HG03342 (cell line): Measurements from ENCODE around the gene PHKB.
"Not testable (repeated sequence)": the region's sequence is repeated elsewhere in the genome, so short reads cannot be mapped to it uniquely, and the experiment has no call there.

Source experiments
- ATAC-seq: cut with Tn5 transposase; IDR thresholded peaks from one replicate; pipeline ENCODE4 v1.9.1; 2021; ENCODE audit warnings: mild to moderate bottlenecking, moderate library complexity; ENCODE audit not compliant: unreplicated experiment

Gene PHKB

DNA sequence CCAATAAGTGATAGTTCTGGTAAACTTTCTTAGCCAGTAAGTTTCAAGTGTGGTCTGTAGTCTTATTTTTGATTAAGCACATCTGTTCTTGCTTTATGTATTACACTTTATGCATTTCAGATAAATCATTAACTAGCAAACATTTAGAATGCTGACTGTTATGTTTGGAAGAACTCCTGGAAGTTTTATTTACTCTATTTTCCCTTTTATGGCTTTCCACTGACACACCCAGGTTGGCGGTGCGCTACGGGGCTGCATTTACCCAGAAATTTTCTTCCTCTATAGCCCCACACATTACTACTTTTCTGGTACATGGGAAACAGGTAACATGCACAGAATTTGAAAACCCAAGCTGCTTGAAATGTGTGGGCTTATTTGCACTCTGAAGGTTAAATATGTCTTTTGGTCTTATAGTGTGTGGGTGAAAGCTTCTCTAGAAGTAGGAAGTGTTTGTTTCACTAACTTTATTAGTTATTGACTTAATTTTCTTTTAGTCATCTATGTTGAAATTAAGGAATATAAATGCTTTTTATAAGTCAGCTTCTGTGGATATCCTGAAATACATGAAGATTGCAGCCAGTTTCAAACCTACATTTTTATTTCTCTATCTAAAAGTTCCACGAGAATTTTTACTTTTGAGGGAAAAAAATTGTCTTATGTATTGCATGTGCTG is 203.7 kb downstream of the PHKB start:
- no peak for ATAC-seq

DNA sequence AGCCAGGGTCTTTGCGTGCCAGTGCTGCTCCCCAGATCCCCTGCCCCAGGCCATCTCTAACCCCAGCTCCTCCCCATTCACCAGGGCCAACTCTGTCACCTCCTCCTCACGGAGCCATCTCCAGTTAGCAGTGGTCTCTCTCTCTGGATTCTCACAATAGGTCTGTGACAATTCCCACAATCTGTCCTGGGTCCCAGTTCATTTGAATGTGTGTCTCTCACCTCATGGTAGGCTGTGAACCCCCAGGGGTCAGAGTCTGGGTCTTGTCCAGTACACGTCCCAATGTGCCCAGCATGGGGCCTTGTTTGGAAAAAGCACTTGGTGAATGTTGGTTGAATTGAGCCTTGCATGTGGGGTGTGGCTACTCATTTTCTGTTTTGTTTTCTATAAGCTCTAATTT is 205.3 kb downstream of the PHKB start:
- ATAC-seq: no peak

GRCh38 chr16:47667956-47668355 is 206.8 kb downstream of the PHKB start:
- ATAC-seq: no peak

DNA sequence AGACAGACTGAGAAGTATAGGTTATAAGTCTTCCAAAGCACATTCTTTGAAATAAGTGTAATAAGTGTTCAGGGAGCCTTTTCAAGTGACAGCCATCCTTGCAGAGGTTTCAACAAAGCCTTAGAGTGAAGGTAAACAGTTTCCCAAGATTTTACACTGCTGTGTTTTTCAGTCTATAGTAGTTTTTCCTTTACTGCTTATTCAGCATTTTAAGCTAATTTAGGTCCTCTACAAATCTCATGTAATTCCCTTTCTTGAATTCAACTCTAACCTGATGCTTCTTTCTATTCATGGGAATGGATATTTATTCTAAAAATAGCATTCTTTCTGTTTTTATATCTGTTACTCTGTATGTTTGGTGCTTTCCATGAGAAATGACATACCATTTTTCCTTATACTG is 211.3 kb downstream of the PHKB start:
- ATAC-seq: no peak

- ATAC-seq: no peak
Observed at GRCh38 chr16:47676635-47677177, 215.6 kb downstream of the PHKB start.

DNA sequence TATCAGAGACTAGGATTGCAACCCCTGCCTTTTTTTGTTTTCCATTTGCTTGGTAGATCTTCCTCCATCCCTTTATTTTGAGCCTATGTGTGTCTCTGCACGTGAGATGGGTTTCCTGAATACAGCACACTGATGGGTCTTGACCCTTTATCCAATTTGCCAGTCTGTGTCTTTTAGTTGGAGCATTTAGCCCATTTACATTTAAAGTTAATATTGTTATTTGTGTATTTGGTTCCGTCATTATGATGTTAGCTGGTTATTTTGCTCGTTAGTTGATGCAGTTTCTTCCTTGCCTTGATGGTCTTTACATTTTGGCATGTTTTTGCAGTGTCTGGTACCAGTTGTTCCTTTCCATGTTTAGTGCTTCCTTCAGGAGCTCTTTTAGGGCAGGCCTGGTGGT is 220.4 kb downstream of the PHKB start:
- ATAC-seq: not testable (repeated sequence)

DNA sequence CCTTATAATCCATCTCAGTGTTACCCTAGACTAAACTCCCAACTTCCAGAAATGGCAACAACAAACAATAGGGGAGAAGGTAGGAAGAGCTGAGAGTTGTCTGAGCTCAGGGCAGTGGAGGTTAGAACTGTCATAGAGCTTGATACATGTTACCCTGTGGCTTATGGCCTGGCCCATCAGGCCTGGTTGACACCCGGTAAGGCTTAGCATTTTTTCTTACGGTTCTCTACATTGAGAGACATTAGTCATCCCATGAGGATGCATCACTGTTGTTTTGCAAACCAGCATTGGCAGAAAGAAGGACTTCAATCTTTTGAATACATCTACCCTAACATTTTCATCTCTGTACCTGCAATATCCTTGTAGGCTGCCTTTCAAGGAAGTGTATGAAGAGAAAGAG is 226.6 kb downstream of the PHKB start:
- ATAC-seq: no peak

DNA sequence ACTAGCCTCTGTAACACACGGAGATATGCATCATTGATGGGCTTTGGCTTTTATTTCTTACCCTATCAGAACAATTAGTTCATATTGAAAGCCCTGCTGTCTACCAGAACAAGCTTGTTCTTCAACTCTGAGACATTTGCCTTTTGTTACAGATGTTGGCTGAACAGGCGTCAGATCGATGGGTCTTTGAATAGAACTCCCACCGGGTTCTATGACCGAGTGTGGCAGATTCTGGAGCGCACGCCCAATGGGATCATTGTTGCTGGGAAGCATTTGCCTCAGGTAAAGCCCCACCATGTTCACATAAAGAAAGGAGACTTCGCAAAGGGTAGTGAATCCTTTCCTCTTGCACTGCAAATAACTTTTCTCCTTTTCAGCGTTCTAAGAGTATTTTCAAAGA is 232.1 kb downstream of the PHKB start:
- ATAC-seq: no peak

- ATAC-seq: no peak
Observed at GRCh38 chr16:47694543-47694942, 233.4 kb downstream of the PHKB start.

DNA sequence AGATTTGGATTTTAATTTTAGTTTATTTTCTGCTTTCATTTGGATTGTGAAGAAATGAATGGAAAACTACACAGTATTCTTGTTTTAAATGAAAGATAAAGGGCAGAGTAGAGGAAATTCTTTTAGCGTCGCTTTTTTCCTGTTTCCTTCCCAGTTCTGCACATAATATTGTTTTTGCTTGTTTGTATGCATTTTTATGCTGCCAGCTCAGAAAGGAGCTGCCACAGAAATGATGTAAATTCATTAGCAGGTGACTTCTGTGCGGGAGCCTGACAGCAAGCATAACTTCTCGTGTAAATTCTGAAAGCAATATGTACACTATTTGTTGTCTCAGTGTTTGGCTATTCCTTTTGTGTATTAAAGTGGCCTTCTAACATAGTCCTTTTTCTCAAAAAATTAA is 234.6 kb downstream of the PHKB start:
- ATAC-seq: no peak

DNA sequence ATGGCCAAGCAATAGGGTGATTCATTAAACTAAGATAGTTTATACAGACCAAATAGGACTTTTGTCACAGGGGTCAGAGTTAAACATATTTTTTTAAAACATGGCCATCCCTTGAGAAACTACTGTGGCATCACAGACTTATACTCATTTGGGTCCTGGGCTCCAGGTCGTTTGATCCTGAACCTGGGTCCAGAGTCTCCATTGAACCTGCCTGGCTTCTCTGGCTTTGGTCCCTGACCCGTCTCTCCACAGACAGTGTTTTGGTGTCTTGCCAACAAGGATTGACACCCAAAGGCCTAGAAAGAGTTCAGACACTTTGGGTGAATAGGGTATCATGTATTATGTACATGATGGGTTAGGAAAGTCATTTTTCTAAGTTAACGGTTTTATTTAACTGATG is 236.7 kb downstream of the PHKB start:
- no peak for ATAC-seq

DNA sequence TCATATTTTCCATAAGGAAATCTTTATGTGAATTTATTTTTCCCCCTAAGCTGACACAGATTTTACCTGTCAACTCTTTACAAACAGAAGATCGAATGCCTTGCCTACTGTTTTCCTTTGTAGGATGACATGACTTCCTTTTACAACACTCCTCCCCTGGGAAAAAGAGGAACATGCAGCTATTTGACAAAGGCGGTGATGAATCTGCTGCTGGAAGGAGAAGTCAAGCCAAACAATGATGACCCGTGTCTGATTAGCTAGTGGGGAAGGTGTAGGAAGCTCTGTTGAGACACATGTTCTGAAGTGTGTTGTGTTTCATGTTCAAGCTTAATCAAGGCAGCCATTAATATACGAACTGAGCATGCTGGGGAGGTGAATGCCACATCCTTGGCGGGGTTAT is 238.0 kb downstream of the PHKB start:
- ATAC-seq: no peak

DNA sequence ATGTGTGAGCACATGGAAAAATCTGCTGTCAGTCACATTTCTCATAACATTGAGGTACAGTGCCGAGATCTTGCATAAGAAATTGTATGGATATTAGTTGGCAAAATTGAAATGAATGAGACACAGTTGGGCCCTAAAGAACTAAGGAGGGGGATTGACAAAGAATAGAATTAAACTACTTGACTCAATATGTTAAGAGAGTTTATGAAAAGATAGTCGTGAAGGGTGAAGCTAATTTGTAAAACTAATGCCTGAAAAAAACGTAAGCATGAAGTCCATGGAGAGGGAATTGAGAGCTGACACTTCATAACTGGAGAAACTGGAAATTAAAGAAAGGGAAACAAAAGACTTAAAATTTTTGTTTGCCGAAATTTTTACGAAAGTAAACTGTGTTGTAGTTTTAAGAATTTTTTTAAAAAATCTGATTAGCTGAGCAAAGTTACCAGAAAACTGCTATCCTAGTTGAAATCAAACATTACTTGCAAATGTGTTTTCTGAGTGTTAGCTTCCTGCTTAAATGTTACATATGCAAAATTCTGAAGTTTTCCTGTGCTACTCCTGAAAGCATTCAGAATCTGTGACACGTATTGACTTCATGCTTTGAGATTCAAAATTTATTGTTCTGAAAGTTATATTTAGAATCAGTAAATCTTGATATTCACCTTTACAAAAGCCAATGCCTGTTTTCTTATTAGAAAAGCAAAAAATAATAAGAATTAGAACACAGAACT is 239.9 kb downstream of the PHKB start:
- no peak for ATAC-seq

GRCh38 chr16:47705266-47705665 is 244.1 kb downstream of the PHKB start:
- ATAC-seq: no peak

GRCh38 chr16:47711809-47712208 is 250.7 kb downstream of the PHKB start:
- no peak for ATAC-seq

GRCh38 chr16:47712276-47713224 is 251.4 kb downstream of the PHKB start:
- ATAC-seq: no peak

GRCh38 chr16:47713225-47713595 is 252.1 kb downstream of the PHKB start:
- ATAC-seq: no peak

DNA sequence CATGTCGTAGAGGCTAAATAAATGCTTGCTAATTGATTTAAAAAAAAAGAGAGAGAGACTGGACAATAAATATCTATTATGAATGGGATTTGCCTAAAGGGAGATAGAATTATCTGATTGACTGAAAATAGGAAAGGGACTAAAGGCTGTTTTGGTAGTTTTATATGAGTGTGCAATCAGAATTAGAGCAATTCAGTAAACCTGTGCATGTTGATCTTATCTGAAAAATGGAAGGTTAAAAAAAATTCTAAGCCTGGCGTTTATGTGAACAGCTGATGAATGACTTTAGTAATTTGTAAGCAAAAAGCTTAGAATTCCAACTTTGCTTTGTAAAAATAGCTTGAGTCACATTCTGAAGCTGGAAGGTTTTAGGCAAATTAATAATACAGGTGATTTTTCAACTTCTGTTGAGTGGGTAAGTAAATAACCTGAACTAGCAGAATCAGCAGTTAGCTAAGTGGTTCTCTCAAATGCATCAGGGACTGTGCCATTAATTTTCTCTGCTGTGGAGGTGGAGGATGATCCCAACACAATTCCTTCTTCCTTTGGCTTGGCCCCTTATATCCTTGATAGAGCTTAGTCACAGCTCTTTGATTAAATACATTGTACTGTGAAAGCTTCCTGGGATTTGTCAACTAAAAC is 254.4 kb downstream of the PHKB start:
- no peak for ATAC-seq

GRCh38 chr16:47716571-47716970 is 255.4 kb downstream of the PHKB start:
- no peak for ATAC-seq

GRCh38 chr16:47719713-47720112 is 258.6 kb downstream of the PHKB start:
- ATAC-seq: no peak
